Measurements from ENCODE around the gene CAMTA1. TPM values are rescaled to one million over a fixed set of nuclear protein-coding genes. Genes with fewer than 3 reads are reported as not detected.

The CAMTA1 gene
- total RNA-seq, 1 experiment from 2014 or later = 69.5 TPM

DNA sequence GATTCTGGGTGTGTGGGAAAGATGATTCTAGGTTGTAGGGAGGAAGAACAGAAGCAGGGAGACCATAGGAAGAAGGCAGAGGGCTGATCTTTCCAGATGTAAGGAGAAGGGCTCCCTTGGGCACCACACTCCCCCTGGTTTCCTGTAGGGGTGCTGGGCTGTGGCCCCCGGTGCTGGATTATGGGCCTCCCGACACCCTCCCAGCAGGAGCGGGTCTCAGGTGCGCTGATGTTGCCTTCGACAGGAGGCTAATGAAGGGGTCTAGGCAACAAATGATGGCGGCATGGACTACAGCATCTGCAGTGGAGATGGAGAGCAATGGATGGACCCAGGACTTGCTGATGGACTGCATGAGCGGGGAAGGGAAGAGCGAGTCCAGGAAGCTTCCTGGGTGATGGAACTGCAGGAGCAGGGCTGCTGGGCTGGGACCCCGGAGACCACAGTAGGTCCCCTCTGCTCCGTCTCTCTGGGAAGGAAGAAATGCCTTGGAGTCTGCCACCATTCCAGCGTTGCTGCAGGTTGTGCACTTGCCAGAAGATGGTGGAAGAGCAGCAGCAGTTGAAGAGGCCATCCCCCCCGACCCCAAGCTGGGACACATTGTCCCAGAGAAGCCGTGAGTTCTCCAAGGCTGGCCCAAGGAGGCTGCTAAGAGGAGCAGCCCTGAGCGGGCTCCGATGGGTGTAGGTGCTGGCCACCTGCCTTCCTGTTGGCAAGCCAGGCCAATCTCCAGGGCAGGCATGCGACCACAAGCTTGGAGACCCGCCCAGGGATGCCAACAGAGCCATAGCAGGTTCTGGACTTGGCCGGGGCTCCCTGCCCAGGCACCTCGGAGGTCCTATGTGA is 890.4 kb downstream of the CAMTA1 start:
- no peak for ATAC-seq
- POLR2A ChIA-PET = no interaction called here
- Histone ChIP-seq H3K9ac (ENCODE audit: low read length) (no peak overlapping the region), H3K27ac (ENCODE audit: low read depth, low read length) (no peak overlapping the region), H3K27me3 (ENCODE audit: insufficient read depth, low read length) (no peaks in the 10 kb centered on the region), H3K9me2 (ENCODE audit: insufficient read depth) (no peaks in the 10 kb centered on the region), H3K4me1 (ENCODE audit: control insufficient read depth in 1 of 2, insufficient read depth in 2 of 2, low read length in 2 of 2) (peaks cover 0 to 7% of the 10 kb centered on the region in 2 experiments; a peak in 1 of 4 replicates), H3K4me2 (ENCODE audit: low read length) (no peak overlapping the region), H3K9me3 (ENCODE audit: control insufficient read depth in 1 of 2, insufficient read depth in 1 of 2, low read depth in 1 of 2, low read length in 2 of 2) (no peaks in the 10 kb centered on the region), H3K4me3 (replicated peaks in 1 of 2; ENCODE audit: low read depth in 1 of 2, low read length in 2 of 2) (no peak overlapping the region), H4K20me1 (ENCODE audit: insufficient read depth) (no peaks in the 10 kb centered on the region), H3K79me2 (ENCODE audit: insufficient read depth, low read length) (no peaks in the 10 kb centered on the region), H3K36me3 (ENCODE audit: control insufficient read depth in 1 of 2, insufficient read depth in 2 of 2, low read length in 2 of 2) (no peaks in the 10 kb centered on the region), H2AFZ (ENCODE audit: low read depth, low read length, poor library complexity, severe bottlenecking) (no peak overlapping the region)
- intact Hi-C loops (cut with micrococcal nuclease) = no loop called here
- CTCF ChIA-PET = no interaction called here
- RAD21 ChIA-PET (ENCODE audit: low non-redundant PET in 1 of 2, low total read pairs in 2 of 2, uncharacterized antibody in 2 of 2, unreplicated experiment in 2 of 2) = no interaction called here
- no peak for DNase-seq (ENCODE audit: low read depth, low spot score)
- TF ChIP-seq SIN3A (IDR thresholded peaks at IDR 0.05; ENCODE audit: low read depth) (no peak), FOSL1 (IDR thresholded peaks at IDR 0.05; ENCODE audit: low read depth) (no peak), RAD21 (IDR thresholded peaks at IDR 0.05; ENCODE audit: low read depth) (no peak), ELF1 (IDR thresholded peaks at IDR 0.05; ENCODE audit: borderline replicate concordance, low read depth) (no peak), POLR2A (IDR thresholded peaks at IDR 0.05; ENCODE audit: borderline replicate concordance, extremely low read depth, insufficient read depth, insufficient read length) (no peak), EGR1 (IDR thresholded peaks at IDR 0.05; ENCODE audit: low read depth) (no peak), CTCF (IDR thresholded peaks at IDR 0.05 in 2 of 3, conservative IDR thresholded peaks at IDR 0.05 in 1 of 3; ENCODE audit: borderline replicate concordance in 1 of 3, insufficient read depth in 1 of 3, low read depth in 2 of 3, low read length in 2 of 3) (no peak), JUND (IDR thresholded peaks at IDR 0.05) (no peak), SP1 (IDR thresholded peaks at IDR 0.05; ENCODE audit: low read depth) (no peak), ZFX (IDR thresholded peaks at IDR 0.05) (no peak), EZH2phosphoT487 (IDR thresholded peaks at IDR 0.05; ENCODE audit: borderline replicate concordance) (no peak), POLR2AphosphoS5 (IDR thresholded peaks at IDR 0.05; ENCODE audit: low read depth, low read length) (no peak), ZBTB33 (IDR thresholded peaks at IDR 0.05; ENCODE audit: extremely low read depth, insufficient replicate concordance, low read length) (no peak), CBX3 (IDR thresholded peaks at IDR 0.05; ENCODE audit: low read depth) (no peak), EZH2 (IDR thresholded peaks at IDR 0.05) (no peak)
- TF ChIP-seq, protein P1, sequence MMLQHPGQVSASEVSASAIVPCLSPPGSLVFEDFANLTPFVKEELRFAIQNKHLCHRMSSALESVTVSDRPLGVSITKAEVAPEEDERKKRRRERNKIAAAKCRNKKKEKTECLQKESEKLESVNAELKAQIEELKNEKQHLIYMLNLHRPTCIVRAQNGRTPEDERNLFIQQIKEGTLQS (IDR thresholded peaks at IDR 0.05) = no peak
- TF ChIP-seq, protein P2, sequence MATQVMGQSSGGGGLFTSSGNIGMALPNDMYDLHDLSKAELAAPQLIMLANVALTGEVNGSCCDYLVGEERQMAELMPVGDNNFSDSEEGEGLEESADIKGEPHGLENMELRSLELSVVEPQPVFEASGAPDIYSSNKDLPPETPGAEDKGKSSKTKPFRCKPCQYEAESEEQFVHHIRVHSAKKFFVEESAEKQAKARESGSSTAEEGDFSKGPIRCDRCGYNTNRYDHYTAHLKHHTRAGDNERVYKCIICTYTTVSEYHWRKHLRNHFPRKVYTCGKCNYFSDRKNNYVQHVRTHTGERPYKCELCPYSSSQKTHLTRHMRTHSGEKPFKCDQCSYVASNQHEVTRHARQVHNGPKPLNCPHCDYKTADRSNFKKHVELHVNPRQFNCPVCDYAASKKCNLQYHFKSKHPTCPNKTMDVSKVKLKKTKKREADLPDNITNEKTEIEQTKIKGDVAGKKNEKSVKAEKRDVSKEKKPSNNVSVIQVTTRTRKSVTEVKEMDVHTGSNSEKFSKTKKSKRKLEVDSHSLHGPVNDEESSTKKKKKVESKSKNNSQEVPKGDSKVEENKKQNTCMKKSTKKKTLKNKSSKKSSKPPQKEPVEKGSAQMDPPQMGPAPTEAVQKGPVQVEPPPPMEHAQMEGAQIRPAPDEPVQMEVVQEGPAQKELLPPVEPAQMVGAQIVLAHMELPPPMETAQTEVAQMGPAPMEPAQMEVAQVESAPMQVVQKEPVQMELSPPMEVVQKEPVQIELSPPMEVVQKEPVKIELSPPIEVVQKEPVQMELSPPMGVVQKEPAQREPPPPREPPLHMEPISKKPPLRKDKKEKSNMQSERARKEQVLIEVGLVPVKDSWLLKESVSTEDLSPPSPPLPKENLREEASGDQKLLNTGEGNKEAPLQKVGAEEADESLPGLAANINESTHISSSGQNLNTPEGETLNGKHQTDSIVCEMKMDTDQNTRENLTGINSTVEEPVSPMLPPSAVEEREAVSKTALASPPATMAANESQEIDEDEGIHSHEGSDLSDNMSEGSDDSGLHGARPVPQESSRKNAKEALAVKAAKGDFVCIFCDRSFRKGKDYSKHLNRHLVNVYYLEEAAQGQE (IDR thresholded peaks at IDR 0.05; ENCODE audit: low read depth) = no peak
- TF ChIP-seq, protein P3, sequence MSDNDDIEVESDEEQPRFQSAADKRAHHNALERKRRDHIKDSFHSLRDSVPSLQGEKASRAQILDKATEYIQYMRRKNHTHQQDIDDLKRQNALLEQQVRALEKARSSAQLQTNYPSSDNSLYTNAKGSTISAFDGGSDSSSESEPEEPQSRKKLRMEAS (IDR thresholded peaks at IDR 0.05) = no peak
- BruUV-seq (replicated peaks) = no TSS peak

Data from HCT116 (cell line).